ENCODE data around the gene BARX1.

BARX1 gene

DNA sequence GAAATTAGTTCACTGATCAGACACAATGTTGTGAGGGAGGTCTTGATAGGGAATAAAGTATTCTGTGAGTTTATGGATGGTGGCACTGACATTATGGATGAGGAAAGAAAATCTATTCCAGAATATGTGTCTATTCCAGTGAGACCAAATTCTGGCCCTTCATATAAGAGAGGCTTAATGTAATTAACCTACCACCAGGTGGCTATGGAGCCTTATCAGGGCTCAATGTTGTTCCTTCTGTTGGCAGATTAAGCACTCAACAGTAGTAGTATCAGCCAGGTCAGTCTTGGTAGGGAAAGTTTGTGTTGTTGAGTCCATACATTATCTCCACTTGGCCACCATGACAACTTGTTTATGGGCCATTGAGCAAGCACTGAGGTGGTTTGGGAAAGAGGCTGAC, 41.7 kb upstream of the BARX1 start (continued):
- no peak for TF ChIP-seq CREB5 (CRISPR knock-in tag; IDR thresholded peaks at IDR 0.05; ENCODE audit: low read depth)
- no peak for TF ChIP-seq RARB (CRISPR knock-in tag; IDR thresholded peaks at IDR 0.05)
- TF ChIP-seq GLIS3 (CRISPR knock-in tag; IDR thresholded peaks at IDR 0.05): no peak
- TF ChIP-seq CSDC2 (CRISPR knock-in tag; IDR thresholded peaks at IDR 0.05): no peak
- no peak for TF ChIP-seq ZNF70 (CRISPR knock-in tag; IDR thresholded peaks at IDR 0.05)

DNA sequence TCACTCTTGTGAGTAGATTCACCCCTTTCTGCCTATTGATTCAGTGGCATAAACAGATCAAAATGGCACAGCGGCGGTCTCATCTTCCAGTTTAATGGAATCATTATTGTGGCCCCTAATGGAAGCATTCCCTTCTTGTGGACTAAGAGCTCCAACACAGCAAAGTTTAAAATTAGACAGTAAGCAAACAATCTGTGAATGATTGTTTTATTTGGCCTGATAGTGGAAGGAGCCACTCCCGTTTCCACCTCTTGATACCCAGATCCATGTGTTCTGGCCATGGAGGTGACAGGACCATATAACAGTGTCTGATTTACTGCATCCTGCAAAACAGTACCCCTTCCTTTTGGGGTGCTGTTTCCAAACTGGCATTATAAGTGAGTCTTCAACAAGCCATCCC, 41.2 kb upstream of the BARX1 start:
- no peak for ATAC-seq
- no peak for TF ChIP-seq ESRRG (CRISPR knock-in tag; IDR thresholded peaks at IDR 0.05)
- TF ChIP-seq TCF4 (CRISPR knock-in tag; IDR thresholded peaks at IDR 0.05; ENCODE audit: borderline replicate concordance): no peak
- no peak for TF ChIP-seq ZNF70 (CRISPR knock-in tag; IDR thresholded peaks at IDR 0.05)
- no peak for TF ChIP-seq ZNF8 (CRISPR knock-in tag; IDR thresholded peaks at IDR 0.05)
- no peak for TF ChIP-seq TSHZ2 (CRISPR knock-in tag; IDR thresholded peaks at IDR 0.05)
- TF ChIP-seq, protein P1, sequence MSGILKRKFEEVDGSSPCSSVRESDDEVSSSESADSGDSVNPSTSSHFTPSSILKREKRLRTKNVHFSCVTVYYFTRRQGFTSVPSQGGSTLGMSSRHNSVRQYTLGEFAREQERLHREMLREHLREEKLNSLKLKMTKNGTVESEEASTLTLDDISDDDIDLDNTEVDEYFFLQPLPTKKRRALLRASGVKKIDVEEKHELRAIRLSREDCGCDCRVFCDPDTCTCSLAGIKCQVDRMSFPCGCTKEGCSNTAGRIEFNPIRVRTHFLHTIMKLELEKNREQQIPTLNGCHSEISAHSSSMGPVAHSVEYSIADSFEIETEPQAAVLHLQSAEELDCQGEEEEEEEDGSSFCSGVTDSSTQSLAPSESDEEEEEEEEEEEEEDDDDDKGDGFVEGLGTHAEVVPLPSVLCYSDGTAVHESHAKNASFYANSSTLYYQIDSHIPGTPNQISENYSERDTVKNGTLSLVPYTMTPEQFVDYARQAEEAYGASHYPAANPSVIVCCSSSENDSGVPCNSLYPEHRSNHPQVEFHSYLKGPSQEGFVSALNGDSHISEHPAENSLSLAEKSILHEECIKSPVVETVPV (CRISPR knock-in tag; IDR thresholded peaks at IDR 0.05): no peak
- TF ChIP-seq CREB5 (CRISPR knock-in tag; IDR thresholded peaks at IDR 0.05; ENCODE audit: low read depth): no peak
- no peak for TF ChIP-seq ARNTL (CRISPR knock-in tag; IDR thresholded peaks at IDR 0.05; ENCODE audit: borderline replicate concordance, low read depth)
- no peak for TF ChIP-seq SNAI2 (CRISPR knock-in tag; IDR thresholded peaks at IDR 0.05)
- no peak for TF ChIP-seq CSDC2 (CRISPR knock-in tag; IDR thresholded peaks at IDR 0.05)
- no peak for TF ChIP-seq POU6F1 (CRISPR knock-in tag; IDR thresholded peaks at IDR 0.05; ENCODE audit: borderline replicate concordance, low read depth)
- TF ChIP-seq TOX (CRISPR knock-in tag; IDR thresholded peaks at IDR 0.05; ENCODE audit: borderline replicate concordance): no peak
- no peak for TF ChIP-seq ZNF565 (CRISPR knock-in tag; conservative IDR thresholded peaks at IDR 0.05; ENCODE audit: low read depth)
- no peak for TF ChIP-seq PPARA (CRISPR knock-in tag; IDR thresholded peaks at IDR 0.05; ENCODE audit: borderline replicate concordance)
- no peak for TF ChIP-seq GLIS3 (CRISPR knock-in tag; IDR thresholded peaks at IDR 0.05)
- TF ChIP-seq RARB (CRISPR knock-in tag; IDR thresholded peaks at IDR 0.05): no peak

DNA sequence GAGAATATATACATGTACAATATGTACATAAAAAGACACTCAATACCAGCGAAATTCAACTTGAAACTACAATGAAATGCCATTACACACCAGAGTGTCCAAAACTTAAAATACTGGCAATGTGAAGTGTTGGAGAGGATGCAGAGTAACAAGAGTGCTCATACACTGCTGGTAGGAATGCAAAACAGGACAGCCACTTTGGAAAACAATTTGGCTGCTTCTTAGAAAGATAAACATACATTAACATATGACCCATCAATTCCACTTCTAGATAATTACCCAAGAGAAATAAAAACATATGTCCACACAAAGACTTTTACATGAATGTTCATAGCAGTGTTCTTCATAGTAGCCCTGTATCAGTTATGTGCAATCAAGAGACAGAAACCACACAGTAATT, 39.4 kb upstream of the BARX1 start:
- no peak for ATAC-seq
- TF ChIP-seq, protein P1 (CRISPR knock-in tag; IDR thresholded peaks at IDR 0.05): no peak
- TF ChIP-seq RARB (CRISPR knock-in tag; IDR thresholded peaks at IDR 0.05): no peak

DNA sequence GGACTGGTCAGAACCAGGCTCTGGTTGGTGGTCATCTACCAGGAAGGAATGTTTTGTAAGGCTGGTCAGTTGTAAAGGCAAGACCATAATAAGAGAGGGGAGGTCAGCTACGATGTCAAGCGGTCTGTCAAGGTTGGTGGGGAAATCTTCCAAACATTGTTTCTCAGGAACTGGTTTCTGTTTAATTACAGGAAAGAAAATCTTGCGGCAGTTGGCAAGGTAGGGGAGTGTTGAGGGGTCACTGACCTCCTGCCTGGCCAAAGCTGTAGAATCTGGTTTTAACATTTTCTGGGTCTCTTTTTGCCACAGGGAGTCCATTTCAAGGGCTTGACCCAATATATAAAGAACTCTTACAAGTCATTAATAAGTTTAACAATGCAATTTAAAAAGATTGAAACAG, 39.0 kb upstream of the BARX1 start:
- no peak for ATAC-seq
- TF ChIP-seq GLIS3 (CRISPR knock-in tag; IDR thresholded peaks at IDR 0.05) (no peak), ZNF70 (CRISPR knock-in tag; IDR thresholded peaks at IDR 0.05) (no peak), ZFP30 (CRISPR knock-in tag; IDR thresholded peaks at IDR 0.05) (no peak), ZFP3 (CRISPR knock-in tag; IDR thresholded peaks at IDR 0.05) (no peak), ESRRG (CRISPR knock-in tag; IDR thresholded peaks at IDR 0.05) (no peak), POU6F1 (CRISPR knock-in tag; IDR thresholded peaks at IDR 0.05; ENCODE audit: borderline replicate concordance, low read depth) (no peak), ZC3H10 (CRISPR knock-in tag; IDR thresholded peaks at IDR 0.05) (no peak), CSDC2 (CRISPR knock-in tag; IDR thresholded peaks at IDR 0.05) (no peak)
- TF ChIP-seq, protein P1 (CRISPR knock-in tag; IDR thresholded peaks at IDR 0.05): no peak
